ES-I3 (cell line): ENCODE data around the gene STARD10.

Source experiments
- H3K36me3 ChIP-seq: 2 replicates; pipeline ENCODE4 v1.6.1; 2013; ENCODE audit warnings: mild to moderate bottlenecking, low read length, control low read depth, moderate library complexity; ENCODE audit not compliant: insufficient read depth
- H3K4me1 ChIP-seq: 2 replicates; pipeline ENCODE4 v1.6.1; 2013; ENCODE audit warnings: mild to moderate bottlenecking, control low read depth, low read length; ENCODE audit not compliant: insufficient read depth
- H3K9ac ChIP-seq: 2 replicates; pipeline ENCODE4 v1.6.1; 2013; ENCODE audit warnings: low read depth, mild to moderate bottlenecking, low read length, moderate library complexity
- H3K9me3 ChIP-seq: 2 replicates; pipeline ENCODE4 v1.6.1; 2013; ENCODE audit warnings: mild to moderate bottlenecking, low read length, moderate library complexity; ENCODE audit not compliant: control insufficient read depth, insufficient read depth

Gene STARD10

DNA sequence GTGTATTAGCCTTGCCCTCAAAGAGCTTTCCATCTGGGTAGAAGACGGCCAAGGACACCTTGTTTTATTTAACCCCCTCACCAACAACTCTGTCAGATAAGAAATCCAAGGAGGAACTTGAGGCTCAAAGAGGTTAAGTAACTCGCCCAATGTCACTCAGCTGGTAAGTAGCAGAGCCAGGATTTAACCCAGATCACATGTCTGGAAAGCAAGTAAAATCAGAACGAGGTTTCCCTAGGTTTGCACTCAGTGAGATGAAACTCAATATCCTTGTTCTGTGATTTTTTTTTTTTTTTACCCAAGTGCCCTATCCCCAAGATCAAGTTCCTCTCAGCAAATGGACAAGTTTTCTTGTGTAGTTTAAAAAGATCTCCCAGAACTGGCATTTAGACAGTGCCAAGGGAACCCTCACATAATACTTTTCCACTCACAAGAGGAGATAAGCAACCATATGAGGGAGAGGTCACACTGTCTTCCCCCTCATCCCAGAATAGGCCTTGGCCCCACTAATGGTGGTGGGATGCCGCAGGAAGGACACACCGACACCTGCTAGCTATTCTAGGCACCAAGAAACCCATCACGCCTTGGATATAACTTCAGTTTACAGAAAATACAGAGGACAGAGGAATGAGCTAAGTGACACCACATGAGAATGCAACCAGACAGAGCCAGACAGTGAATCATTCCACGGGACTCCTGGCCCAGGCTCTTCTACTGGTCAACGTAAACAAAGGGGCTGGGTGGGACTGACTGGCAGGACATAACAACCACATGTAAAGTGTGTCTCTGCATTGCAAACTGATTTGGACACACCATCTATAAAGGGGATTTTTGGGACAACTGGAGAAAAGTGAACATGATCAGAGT lies 33.1 kb downstream of the STARD10 start:
- H3K9me3 ChIP-seq = no peaks in the 10 kb centered on the region
- H3K9ac ChIP-seq = no peak overlapping the region
- H3K4me1 ChIP-seq = peaks cover 4% of the 10 kb centered on the region
- H3K36me3 ChIP-seq = no peaks in the 10 kb centered on the region; the same call in 1 of the 2 replicates

- Histone ChIP-seq H3K9ac (no peak overlapping the region), H3K36me3 (no peaks in the 10 kb centered on the region; the same call in 1 of the 2 replicates), H3K4me1 (peaks cover 4% of the 10 kb centered on the region), H3K9me3 (no peaks in the 10 kb centered on the region)
Measured at GRCh38 chr11:72759468-72759985, 34.3 kb downstream of the STARD10 start.

DNA sequence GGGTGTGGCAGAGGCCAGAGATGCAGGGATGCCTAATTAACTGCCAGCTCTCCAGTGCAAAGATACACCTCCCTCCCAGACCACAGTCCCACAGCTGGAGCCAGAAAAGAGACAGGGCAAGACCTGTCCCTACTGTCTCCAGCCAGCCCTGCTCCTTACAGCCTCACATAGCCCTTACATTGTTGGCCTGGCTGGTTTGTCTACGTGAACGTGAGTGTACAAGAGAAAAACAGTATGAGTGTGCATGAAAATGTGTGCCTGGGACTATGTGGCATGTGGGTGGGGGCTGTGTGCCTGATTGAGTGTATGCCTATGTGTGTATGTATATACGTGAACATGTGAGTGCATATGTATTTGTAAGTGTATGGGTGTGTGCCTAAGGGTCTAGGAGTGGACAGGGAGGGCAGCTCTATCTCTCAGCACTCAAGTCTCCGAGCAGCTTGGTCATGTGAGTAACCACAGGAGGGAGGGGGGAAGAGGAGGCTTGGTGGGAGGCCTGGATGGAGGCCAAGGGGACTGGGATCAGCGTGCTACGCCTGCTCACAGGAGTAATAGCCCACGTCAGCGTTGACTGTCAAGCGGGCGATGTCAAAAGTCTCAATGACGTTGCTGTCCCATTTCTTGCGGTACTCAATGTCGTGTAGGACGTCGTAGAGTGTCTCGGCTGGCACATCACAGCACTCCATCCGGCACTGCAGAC lies 35.0 kb downstream of the STARD10 start:
- no peaks in the 10 kb centered on the region for H3K9me3 ChIP-seq
- no peaks in the 10 kb centered on the region; the same call in 1 of the 2 replicates for H3K36me3 ChIP-seq
- no peak overlapping the region for H3K9ac ChIP-seq
- H3K4me1 ChIP-seq = peaks cover 7% of the 10 kb centered on the region

GRCh38 chr11:72758304-72758689 lies 35.5 kb downstream of the STARD10 start:
- no peaks in the 10 kb centered on the region; the same call in 1 of the 2 replicates for H3K36me3 ChIP-seq
- H3K4me1 ChIP-seq = peaks cover 9% of the 10 kb centered on the region
- no peak overlapping the region for H3K9ac ChIP-seq
- H3K9me3 ChIP-seq = no peaks in the 10 kb centered on the region

DNA sequence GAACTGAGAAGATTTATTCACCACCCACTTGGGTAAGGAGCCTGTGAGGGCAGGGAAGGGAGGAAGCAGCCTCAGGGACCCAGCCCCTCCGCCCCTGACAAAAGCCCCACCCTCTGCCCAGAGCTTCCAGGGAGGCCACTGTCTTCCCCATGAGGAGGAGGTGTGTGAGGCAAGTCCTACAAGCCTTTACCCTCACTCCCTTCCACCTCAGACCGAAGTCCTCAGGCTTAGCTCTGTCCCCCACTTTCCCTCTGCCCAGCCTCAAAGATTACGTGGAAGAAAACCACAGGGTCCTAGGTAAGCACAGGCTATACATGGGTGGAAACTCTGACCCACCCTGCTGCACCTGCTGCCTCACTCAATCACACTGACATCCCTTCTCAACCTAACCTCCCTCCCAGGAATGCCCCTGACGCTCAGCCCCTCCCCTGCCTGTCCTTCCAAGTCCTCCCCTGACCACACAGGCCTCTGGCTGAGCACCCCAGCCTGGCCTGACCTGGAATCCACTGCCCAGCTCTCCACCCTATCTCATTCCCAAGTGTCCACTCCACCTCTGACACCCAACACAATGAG lies 38.0 kb downstream of the STARD10 start:
- peaks cover 9% of the 10 kb centered on the region for H3K4me1 ChIP-seq
- no peaks in the 10 kb centered on the region for H3K9me3 ChIP-seq
- no peak overlapping the region for H3K9ac ChIP-seq
- H3K36me3 ChIP-seq = no peaks in the 10 kb centered on the region; the same call in 1 of the 2 replicates

- H3K4me1 ChIP-seq = peaks cover 9% of the 10 kb centered on the region
- H3K36me3 ChIP-seq = no peaks in the 10 kb centered on the region; the same call in 1 of the 2 replicates
- H3K9me3 ChIP-seq = no peaks in the 10 kb centered on the region
- no peak overlapping the region for H3K9ac ChIP-seq
Measured at GRCh38 chr11:72754544-72755155, 39.2 kb downstream of the STARD10 start.

- Histone ChIP-seq H3K36me3 (no peaks in the 10 kb centered on the region; the same call in 1 of the 2 replicates), H3K9me3 (no peaks in the 10 kb centered on the region), H3K4me1 (peaks cover 9% of the 10 kb centered on the region), H3K9ac (no peak overlapping the region)
Measured at GRCh38 chr11:72754149-72754543, 39.7 kb downstream of the STARD10 start.

DNA sequence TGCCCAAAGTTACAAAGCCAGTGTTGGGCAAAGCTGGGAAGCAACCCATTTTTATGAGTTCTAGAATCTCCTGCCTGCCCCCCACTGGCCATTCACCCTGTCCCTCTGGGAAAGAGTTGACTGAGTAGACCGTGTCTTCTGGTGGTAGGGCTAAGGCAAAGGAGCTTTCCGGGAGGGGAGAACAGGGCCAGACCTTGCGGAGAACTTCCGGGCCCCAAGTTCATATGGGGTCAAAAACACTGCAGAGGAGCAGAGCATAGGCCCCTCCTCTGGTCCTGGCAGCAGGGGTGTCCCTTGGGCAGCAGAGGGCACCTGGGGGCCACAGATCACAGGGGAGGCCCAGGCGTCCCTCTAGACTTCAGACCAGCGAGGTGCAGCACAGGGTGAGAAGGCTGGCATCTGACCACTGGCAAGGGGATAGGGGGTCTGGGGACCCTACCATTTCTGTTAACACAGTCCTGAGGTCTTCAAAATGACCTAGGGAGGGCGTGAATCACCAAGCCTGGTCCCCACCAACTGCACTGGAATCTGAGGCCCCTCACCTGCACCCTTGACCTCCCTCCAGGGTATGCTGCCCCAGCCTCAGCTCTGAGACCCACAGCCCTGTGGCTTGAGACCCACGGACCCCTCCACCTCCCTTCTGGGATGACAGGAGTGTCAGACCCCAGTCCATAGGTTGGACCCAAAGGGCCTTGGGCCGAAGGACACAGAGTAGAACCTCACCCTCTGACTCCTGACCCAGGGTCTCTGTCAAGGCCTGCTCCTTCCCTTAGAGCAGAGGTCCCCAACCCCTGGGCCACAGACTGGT lies 40.3 kb downstream of the STARD10 start:
- Histone ChIP-seq H3K9ac (no peak overlapping the region), H3K9me3 (no peaks in the 10 kb centered on the region), H3K36me3 (no peaks in the 10 kb centered on the region; the same call in 1 of the 2 replicates), H3K4me1 (peaks cover 9% of the 10 kb centered on the region)

DNA sequence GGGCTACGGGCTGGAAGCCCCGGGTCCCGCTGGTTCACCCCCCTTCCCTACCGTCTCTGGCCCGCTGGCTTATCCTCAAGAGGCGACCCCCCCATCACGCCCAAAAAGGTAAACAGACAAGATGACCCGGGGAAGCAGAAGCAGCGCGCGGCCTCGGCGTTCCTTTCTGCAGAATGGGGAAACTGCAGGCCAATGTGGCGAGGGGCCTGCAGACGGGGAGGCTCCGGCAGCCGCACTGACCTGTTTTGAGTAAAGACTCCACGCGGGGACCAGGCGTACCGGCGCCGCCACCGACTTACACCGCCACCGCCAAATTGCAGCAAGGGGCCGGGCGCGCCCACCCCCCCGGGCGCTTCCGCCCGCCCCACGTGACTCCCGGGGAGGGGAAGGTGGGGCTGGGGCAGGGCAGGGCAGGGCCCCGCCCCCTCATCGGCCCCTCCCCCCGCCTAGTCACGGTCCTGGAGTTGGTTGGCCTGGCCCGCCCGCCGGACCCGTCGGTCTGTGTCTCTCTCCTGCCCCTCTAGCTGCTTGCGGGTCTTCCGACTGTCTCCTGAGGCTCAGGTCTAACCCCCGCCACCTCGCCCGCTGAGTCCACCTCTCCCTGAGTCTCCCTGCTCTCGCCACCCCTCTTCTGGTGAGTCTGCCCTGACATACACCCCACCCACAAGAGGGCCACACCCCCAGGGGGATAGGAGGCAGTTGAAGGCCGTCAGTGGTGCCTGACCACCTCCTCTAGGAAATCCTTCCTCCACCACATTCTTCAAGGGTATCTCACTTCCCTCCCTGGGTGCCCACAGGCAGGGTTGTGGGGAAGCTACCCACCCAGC lies 41.5 kb downstream of the STARD10 start, which contains the start of gene ARAP1:
TSS of gene ARAP1 (minus strand) at position 321 of the 827 bp plus-strand sequence. CDS start 25,280 bp downstream, outside the sequence.
- H3K36me3 ChIP-seq = no peaks in the 10 kb centered on the region; the same call in 1 of the 2 replicates
- no peaks in the 10 kb centered on the region for H3K9me3 ChIP-seq
- H3K9ac ChIP-seq = peak within 1 kb of the TSS; percentile 92
- peaks cover 9% of the 10 kb centered on the region for H3K4me1 ChIP-seq

DNA sequence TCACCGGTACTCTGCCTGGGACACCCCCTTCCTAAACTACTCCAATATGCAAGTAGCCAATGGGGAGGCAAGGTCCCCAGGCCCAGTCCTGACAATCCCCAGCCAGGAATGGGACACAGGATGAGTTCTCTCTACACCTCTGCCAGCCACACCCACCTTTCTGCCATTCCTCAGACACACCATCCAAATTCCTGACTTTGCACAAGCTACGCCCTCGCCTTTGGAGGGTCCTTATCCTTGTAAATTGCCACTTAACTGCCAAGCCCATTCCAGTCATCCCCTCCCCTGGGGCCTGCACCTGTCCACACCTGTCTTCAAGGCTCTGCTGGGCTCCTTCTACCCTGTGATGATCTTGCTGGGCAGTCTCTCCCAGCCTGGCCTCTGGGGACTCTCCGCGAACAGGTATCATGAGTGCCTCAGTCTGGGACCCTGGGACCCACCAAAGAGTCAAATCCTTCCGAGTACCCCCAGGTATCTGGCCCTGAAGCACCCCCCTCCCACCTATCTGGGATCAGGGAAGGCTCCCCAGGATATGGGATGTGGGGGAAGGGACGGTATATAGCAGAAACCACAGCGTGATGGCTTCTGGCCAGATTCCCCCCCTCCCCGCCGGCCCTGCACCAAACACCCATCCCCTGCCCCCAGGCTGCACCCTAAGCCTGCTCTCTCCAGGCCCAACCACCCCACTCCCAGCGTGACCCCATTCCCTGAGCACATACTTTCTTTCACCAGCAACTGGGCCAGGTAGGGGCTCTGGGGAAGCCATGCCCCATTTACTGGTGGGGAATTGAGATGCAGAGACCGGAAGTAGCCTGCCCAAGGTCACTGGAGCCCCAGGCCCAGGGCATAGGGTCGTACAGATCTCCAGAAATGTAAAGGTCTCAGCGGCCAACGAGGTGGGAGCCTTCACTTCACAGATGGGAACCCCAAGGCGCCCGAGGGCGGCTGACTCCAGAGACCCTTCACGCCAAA lies 42.4 kb downstream of the STARD10 start:
- Histone ChIP-seq H3K9ac (peak overlapping the region; percentile 92), H3K9me3 (no peaks in the 10 kb centered on the region), H3K36me3 (no peaks in the 10 kb centered on the region; the same call in 1 of the 2 replicates), H3K4me1 (peaks cover 9% of the 10 kb centered on the region)

DNA sequence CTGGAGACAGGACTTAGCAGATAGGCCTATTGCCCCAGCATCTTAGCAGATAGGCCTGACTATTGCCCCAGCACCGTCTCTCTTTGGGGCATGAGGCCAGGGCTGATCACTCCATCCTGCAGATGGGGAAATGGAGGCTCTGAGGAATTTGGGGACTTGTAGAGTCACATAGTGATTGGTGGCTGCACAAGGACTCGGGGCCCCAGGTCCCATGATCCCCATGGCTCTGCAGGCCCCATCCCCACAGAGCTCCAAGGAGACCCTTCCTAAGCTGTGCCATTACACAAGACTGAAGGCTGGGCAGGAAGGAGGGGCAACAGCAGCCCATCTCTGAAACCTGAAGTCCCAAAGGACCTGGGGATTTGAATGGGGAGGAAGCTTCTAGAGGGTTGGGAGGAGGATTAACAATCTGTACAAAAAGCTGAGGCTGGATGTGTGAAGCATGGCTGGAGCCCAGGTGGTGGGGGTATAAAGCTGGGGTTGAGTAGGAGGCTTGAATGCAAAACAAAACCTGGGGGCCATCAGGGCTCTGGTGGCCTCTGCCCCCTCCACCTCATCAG lies 43.2 kb downstream of the STARD10 start:
- Histone ChIP-seq H3K9ac (no peak overlapping the region), H3K4me1 (peaks cover 9% of the 10 kb centered on the region), H3K9me3 (no peaks in the 10 kb centered on the region), H3K36me3 (no peaks in the 10 kb centered on the region; the same call in 1 of the 2 replicates)
